Activated CD8-positive, alpha-beta memory T cell treated with anti-CD3 and anti-CD28 coated beads, Interleukin-2, amount 50 U/mL, for 1 hour (primary cell): Measurements from ENCODE around the gene CITED1.

Experiments used
- DNase-seq: peaks from one replicate; pipeline ENCODE4 v3.0.0-alpha.2; 2020; ENCODE audit errors: extremely low read depth

CITED1 gene

DNA sequence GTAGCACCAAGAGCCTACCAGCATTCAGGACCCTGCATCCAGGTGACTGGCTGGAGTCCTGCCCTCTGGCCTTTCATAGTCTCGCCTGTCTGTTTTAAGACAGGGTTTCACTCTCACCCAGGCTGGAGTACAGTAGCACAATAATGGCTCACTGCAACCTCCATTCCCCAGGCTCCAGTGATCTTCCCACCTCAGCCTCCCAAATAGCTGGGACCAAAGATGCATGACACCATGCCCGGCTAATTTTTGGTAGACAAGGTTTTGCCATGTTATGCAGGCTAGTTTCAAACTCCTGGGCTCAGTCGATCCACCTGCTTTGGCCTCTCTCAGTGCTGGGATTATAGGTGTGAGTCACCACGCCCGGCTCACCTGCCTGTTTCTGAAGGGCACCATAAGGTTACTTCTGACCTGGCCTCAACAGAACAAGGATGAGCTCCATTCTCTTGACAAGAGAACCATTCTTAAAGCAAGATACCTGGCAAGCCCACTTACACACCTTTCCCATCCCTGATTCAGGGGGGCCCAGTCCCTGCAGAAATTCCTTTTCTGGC is 35.3 kb downstream of the CITED1 start:
- no peak for DNase-seq

DNA sequence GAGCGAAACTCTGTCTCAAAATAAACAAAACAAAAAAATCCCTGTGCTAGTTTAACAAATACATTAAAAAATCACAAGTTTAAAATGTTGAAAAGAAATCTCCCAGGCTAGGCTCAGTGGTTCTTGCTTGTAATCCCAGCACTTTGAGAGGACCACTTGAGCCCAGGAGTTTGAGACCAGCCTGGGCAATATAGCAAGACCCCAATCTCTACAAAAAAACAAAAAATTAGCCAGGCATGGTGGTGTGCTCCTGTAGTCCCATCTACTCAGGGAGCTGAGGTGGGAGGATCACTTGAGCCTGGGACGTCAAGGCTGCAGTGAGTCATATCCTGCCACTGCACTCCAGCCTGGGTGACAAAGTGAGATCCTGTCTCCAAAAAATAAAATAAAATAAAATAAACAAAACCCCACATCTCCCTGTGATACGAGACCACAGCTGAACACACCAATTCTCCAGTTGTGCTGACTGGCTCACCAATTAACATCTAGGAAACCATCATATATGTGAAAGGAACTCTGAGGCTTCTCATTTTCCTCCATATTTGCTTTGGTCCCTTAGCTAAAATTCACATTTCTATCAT is 36.0 kb downstream of the CITED1 start:
- no peak for DNase-seq

DNA sequence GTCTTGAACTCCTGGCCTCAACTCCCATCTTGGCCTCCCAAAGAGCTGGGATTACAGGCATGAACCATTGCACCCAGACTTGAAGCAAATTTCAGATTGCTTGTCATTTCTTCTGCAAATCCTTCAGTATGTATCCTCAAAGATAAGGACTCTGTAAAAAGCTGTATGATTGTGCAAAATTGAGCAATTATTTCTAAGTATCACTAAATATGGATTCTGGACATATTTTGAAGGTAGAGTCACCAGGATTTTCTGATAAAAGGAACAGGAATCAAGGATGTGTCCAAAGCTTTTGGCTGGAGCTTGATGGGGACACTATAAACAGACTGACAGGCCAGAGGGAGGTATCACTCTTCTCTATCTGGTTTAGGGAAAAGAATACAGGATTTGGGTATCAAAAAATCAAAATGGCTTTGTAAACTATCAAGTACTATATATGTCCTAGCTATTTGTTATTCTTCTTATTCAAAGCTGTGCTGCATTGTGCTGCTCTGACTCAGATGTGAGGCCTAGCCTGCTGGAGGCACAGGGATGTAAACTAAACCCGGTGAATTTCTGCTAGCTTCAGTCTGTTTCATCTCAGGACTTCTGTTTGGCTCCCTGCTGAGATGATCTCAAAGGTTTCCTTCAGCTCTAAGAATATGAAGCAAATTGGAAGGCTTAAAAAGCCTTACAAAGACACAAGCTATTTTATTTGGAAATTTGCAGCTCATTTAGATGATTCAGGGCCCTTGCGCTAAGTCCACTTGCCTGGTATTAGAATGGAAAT is 36.9 kb downstream of the CITED1 start:
- DNase-seq: no peak

DNA sequence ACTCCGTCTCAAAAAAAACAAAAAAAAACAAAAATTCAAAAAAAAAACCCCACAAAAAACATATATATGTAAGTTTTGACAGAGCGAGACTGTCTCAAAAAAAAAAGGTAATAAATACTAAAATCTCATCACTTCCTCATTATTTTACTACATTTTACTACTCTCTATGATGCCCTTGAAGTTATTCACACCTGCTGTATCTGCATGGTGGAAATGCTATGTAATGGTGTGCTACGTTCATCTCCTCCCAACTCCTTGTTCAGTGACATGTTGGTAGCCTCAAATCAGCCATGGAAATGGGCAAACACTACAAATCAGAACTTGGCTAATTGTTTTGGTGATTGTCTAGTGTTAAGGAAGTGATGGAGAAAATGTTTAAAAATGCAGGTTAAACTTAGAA is 40.5 kb downstream of the CITED1 start:
- no peak for DNase-seq

DNA sequence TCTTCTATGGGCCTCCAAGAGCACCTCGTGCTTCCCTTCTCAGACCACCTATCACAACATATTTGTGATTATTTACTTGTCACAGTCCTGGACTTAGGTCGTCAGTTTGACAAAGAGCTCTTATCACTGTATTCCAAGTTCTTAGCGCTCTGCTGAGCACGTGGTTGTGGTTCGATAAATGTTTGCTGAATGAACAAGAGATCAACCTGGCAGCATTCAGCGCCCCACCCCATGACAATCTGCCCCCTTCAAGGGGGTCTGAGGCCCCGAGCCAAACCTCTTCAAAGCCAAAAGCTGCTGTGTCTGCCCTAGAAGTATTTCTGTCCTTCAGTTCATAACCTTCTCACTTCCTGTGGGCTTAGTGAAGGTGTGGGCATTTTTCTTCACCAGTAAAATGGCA is 43.6 kb downstream of the CITED1 start:
- no peak for DNase-seq

DNA sequence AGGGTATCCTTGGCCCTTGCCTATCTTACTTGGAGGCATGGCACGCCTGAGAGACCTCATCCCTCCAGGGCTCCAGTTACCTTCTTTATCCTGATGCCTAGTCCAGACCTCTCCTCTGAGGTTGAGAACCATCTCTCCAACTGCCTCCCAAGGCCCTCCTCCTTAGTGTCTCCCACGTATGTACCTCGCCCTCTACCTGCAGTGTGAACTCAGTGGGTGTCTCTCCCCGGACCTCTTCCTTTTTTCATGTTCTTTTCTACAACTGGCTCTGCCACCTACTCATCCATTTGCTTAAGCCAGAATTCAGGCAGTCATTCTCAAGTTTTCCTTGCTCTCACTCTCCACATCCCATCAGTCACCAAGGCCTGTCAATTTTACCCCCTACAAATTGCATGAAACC is 45.3 kb downstream of the CITED1 start:
- DNase-seq: no peak

DNA sequence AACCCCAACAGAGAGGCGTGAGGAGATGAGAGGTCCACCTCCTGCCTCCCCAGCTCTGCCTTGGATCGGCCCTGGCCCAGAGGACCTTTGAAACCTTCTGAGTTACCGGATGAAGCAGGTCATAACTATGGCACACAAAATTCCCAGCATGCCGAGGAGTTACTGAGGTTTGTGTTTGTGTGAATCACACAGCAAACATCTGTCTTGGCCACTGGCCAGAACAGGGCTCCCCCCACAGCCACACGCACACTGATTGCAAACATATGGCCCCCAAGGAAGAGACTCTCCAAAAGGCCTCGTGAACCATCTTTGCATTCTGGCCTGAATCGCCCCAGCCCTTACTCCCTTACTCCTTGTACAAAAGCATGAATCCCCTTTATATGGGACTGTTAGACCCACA is 47.5 kb downstream of the CITED1 start:
- DNase-seq: no peak

DNA sequence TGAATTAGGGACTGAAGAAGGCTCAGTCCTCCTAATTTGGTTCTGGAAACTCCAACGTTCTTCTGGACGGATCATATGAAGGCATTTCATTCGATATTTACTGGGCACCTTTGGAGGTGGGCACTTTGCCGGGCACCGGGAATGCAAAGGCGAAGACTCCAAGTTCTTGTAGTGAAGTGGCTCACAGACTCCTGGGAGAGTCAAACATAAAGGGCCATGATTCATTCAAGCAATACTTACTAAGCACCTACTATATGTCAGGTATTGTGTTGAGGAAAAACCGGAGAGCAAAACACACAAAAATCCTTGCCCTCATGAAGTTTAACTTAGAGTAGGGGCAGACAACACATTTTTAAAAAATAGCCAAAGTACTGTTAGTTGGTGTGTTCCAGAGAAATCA is 49.9 kb downstream of the CITED1 start:
- DNase-seq: no peak

DNA sequence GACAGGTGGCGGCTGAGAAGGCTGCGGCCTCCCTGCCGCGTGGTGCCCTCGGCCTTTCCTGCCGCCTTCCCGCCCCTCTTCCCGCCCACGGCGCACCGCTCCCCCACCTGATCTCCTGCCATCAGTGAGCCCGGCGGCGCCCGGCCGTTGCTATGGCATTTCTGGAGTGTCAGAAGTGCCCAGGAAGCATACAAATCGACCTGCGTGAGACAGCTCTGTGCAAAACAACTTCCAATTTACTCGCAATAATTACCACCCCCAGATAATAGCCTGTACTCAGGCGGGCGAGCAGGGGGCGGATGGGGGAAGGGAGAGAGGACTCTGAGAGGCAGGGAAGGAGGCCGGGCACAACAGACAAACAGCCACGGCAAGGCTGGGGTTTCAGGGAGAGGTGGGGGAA is 50.3 kb downstream of the CITED1 start:
- no peak for DNase-seq

DNA sequence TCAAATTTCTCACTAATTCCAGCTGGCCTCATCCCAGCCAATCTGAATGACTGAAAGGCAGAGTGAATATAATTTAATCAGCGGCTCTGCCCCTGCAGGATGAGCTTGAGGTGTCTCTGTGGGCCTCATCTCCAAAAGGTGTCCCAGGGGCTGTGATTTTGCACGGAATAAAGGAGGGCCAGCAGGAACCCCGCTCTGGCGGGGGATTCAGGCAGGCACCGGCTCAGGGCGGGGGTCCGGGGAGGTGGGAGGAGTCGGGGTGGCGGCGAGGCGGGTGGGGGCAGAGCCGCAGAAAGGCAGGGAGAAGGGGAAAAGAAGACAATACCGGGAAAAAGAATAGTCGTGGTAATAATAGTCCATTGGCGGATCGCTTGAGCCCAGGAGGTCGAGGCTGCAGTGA is 50.9 kb downstream of the CITED1 start:
- DNase-seq: no peak

DNA sequence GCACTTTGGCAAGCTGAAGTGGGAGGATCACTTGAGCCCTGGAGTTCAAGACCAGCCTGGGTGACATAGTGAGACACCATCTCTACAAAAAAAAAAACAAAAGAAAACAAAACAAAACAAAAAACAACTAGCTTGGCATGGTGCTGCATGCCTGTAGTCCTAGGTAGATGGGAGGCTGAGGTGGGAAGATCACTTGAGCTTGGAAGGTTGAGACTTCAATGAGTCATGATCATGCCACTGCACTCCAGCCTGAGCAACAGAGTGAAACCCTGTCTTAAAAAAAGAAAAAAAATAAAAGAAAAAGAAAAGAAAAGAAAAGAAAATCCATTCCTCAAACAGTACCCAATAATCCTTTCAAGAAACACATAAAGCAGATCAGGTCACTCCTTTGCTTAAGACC is 52.0 kb downstream of the CITED1 start:
- no peak for DNase-seq
